Coronary artery (tissue), 2 donors: ENCODE measurements around the gene SYNPR.
"Not testable (repeated sequence)": the region's sequence is repeated elsewhere in the genome, so short reads cannot be mapped to it uniquely, and the experiment has no call there.

Experiments
- DNase-seq: peaks from one replicate; pipeline ENCODE4 v3.0.0-alpha.2; 2017; ENCODE audit warnings: low spot score
- H3K27ac ChIP-seq, 2 donors: fragments of 200-600 bp; sonication (generic); one replicate each; pipeline ENCODE4 v1.5.1; 2016 to 2019
- H3K4me3 ChIP-seq: fragments of 200-600 bp; sonication (generic); 2 replicates; pipeline ENCODE4 v1.5.1; 2016; ENCODE audit warnings: mild to moderate bottlenecking, moderate library complexity
- CTCF ChIP-seq: fragments of 200-600 bp; sonication (generic); IDR thresholded peaks from one replicate; pipeline ENCODE4 v1.5.1; 2019; ENCODE audit warnings: antibody characterized with exemption

The SYNPR gene

GRCh38 chr3:63242124-63242523 is 36.0 kb upstream of the SYNPR start:
- TF ChIP-seq CTCF = no peak
- H3K27ac ChIP-seq = no peak overlapping the region
- DNase-seq = no peak
- no peak overlapping the region for H3K4me3 ChIP-seq

GRCh38 chr3:63244486-63244885 is 33.6 kb upstream of the SYNPR start:
- H3K27ac ChIP-seq = no peak overlapping the region
- no peak overlapping the region for H3K4me3 ChIP-seq
- no peak for TF ChIP-seq CTCF
- no peak for DNase-seq

GRCh38 chr3:63245726-63246241 is 32.3 kb upstream of the SYNPR start:
- no peak for TF ChIP-seq CTCF
- Histone ChIP-seq H3K4me3 (no peak overlapping the region), H3K27ac (no peak overlapping the region)
- DNase-seq = no peak

DNA sequence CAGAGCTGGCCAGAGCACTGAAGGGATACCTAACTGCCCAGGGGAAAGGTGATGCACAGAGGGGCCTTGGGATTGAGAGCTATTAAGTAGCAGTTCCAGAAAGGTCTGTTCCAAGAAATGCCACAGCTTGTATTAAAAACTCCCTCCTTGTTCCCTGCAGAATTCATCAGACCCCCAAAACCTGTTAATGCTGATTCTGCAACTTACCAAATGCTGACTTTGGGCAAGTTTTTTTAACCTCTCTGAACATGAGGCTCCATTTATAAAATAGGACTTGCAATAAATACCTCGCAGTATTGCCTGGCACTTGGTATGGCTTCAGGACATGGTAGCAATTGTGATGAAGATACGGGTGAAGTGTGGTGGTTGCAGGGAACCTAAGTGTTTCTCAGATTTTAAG is 30.1 kb upstream of the SYNPR start:
- no peak for DNase-seq
- Histone ChIP-seq H3K27ac (no peak overlapping the region), H3K4me3 (no peak overlapping the region)
- no peak for TF ChIP-seq CTCF

- DNase-seq = no peak
- TF ChIP-seq CTCF = no peak
- Histone ChIP-seq H3K27ac (no peak overlapping the region), H3K4me3 (no peak overlapping the region)
These were observed 26.6 kb upstream of the SYNPR start for GRCh38 chr3:63251499-63251898.

DNA sequence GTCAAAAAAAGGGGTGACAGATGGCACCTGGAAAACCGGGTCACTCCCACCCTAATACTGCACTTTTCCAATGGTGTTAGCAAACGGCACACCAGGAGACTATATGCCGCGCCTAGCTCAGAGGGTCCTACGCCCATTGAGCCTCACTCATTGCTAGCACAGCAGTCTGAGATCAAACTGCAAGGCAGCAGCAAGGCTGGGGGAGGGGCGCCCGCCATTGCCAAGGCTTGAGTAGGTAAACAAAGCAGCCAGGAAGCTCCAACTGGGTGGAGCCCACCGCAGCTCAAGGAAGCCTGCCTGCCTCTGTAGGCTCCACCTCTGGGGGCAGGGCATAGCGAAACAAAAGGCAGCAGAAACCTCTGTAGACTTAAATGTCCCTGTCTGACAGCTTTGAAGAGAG is 22.3 kb upstream of the SYNPR start:
- H3K4me3 ChIP-seq, DNase-seq, H3K27ac ChIP-seq: not testable (repeated sequence)

- Histone ChIP-seq H3K4me3 (no peak overlapping the region), H3K27ac (no peak overlapping the region)
- TF ChIP-seq CTCF = no peak
- no peak for DNase-seq
These were observed 13.4 kb upstream of the SYNPR start for GRCh38 chr3:63264716-63265115.

GRCh38 chr3:63274359-63274758 is 3.7 kb upstream of the SYNPR start:
- no peak for TF ChIP-seq CTCF
- Histone ChIP-seq H3K4me3 (no peak overlapping the region), H3K27ac (no peak overlapping the region)
- DNase-seq = no peak
